Activated naive CD8-positive, alpha-beta T cell treated with anti-CD3 and anti-CD28 coated beads, Interleukin-2, amount 10 ng/mL, durations not matched to agents 7 days and 5 days (primary cell): Measurements from ENCODE around the gene OVCA2. TPM values are rescaled to one million over a fixed set of nuclear protein-coding genes. Genes with fewer than 3 reads are reported as not detected.

Experiments
- ATAC-seq: fragments of 150-1000 bp; cut with Tn5 transposase; one replicate; pipeline ENCODE4 v1.10.0; 2021; ENCODE audit warnings: low read depth, moderate library complexity
- POLR2A ChIA-PET: fragments of 350-600 bp; sonication (Branson Sonifier 250); formaldehyde crosslinking; loops from one replicate; lab custom pipeline; 2021; ENCODE audit warnings: antibody characterized with exemption; lab: Charles Lee
- DNase-seq: peaks from one replicate; pipeline ENCODE4 v3.0.0; 2021
- H3K27ac Mint-ChIP-seq: one replicate; pipeline ENCODE4 v1.8.0; 2022; ENCODE audit warnings: mild to moderate bottlenecking, mixed read lengths
- H3K27me3 Mint-ChIP-seq: one replicate; pipeline ENCODE4 v1.8.0; 2022; ENCODE audit warnings: mild to moderate bottlenecking, moderate library complexity, mixed read lengths
- H3K36me3 Mint-ChIP-seq: one replicate; pipeline ENCODE4 v1.8.0; 2021; ENCODE audit warnings: mild to moderate bottlenecking, mixed read lengths
- H3K4me1 Mint-ChIP-seq: one replicate; pipeline ENCODE4 v1.8.0; 2021; ENCODE audit warnings: mixed read lengths
- H3K4me3 Mint-ChIP-seq: one replicate; pipeline ENCODE4 v1.8.0; 2022; ENCODE audit warnings: mild to moderate bottlenecking, moderate library complexity, mixed read lengths
- H3K9me3 Mint-ChIP-seq: one replicate; pipeline ENCODE4 v1.8.0; 2021; ENCODE audit warnings: mixed read lengths
- total RNA-seq, 2 experiments: library from RNA; stranded (reverse); gene quantifications; one replicate each; pipeline ENCODE4 v1.2.3, GENCODE V29; 2021

The OVCA2 gene
- total RNA-seq, 2 experiments from 2014 or later = 32.0 to 35.5 TPM

- H3K4me1 Mint-ChIP-seq = peaks cover 21% of the 10 kb centered on the region
- POLR2A ChIA-PET = no interaction called here
- peaks cover 14% of the 10 kb centered on the region for H3K27me3 Mint-ChIP-seq
- DNase-seq = no peak
- no peak for ATAC-seq
- H3K4me3 Mint-ChIP-seq = no peak overlapping the region
- no peak overlapping the region for H3K27ac Mint-ChIP-seq
- H3K36me3 Mint-ChIP-seq = peaks cover 10% of the 10 kb centered on the region
- no peaks in the 10 kb centered on the region for H3K9me3 Mint-ChIP-seq
Observed at GRCh38 chr17:2047590-2047989, 5.8 kb downstream of the OVCA2 start.

- ATAC-seq = no peak
- POLR2A ChIA-PET = interaction anchor here (1.2 kb wide), 1 partner anchor 28 kb away, joined by 3 read pairs; no protein-coding TSS in a partner anchor
Observed at GRCh38 chr17:2048805-2049204, 7.0 kb downstream of the OVCA2 start.

GRCh38 chr17:2049333-2050299, 7.8 kb downstream of the OVCA2 start:
- peaks cover 19% of the 10 kb centered on the region for H3K4me1 Mint-ChIP-seq
- H3K36me3 Mint-ChIP-seq = peaks cover 2% of the 10 kb centered on the region
- ATAC-seq = peak; percentile 29
- POLR2A ChIA-PET = interaction anchor here (1.2 to 2.1 kb wide), 3 partner anchors 29 to 287 kb away, joined by 3 to 6 read pairs (median 5); partner anchors contain the start of gene TSR1
- peak overlapping the region; percentile 42 for H3K27ac Mint-ChIP-seq
- no peaks in the 10 kb centered on the region for H3K9me3 Mint-ChIP-seq
- DNase-seq = peak; percentile 92
- peak overlapping the region; percentile 74 for H3K4me3 Mint-ChIP-seq
- peaks cover 18% of the 10 kb centered on the region for H3K27me3 Mint-ChIP-seq

More at GRCh38 chr17:2048805-2049204, 7.0 kb downstream of the OVCA2 start:
- Mint-ChIP-seq H3K27me3 (peaks cover 18% of the 10 kb centered on the region), H3K36me3 (peaks cover 3% of the 10 kb centered on the region), H3K27ac (no peak overlapping the region), H3K4me1 (peaks cover 19% of the 10 kb centered on the region), H3K9me3 (no peaks in the 10 kb centered on the region), H3K4me3 (peak overlapping the region; percentile 74)
- DNase-seq = no peak

- POLR2A ChIA-PET = interaction anchor here (1.0 to 2.1 kb wide), 4 partner anchors 195 to 286 kb away, joined by 3 to 6 read pairs (median 4); partner anchors contain the start of gene TSR1
- Mint-ChIP-seq H3K4me1 (peaks cover 18% of the 10 kb centered on the region), H3K9me3 (no peaks in the 10 kb centered on the region), H3K27ac (no peak overlapping the region), H3K36me3 (no peaks in the 10 kb centered on the region), H3K4me3 (no peak overlapping the region), H3K27me3 (peaks cover 18% of the 10 kb centered on the region)
- ATAC-seq (peak; percentile 4), DNase-seq (peak; percentile 85)
Observed at GRCh38 chr17:2050300-2051060, 8.7 kb downstream of the OVCA2 start.

GRCh38 chr17:2051061-2051932, 9.5 kb downstream of the OVCA2 start:
- H3K27ac Mint-ChIP-seq = peak overlapping the region; percentile 69
- no peaks in the 10 kb centered on the region for H3K9me3 Mint-ChIP-seq
- ATAC-seq = no peak
- peaks cover 18% of the 10 kb centered on the region for H3K27me3 Mint-ChIP-seq
- POLR2A ChIA-PET = interaction anchor here (0.6 to 2.1 kb wide), 6 partner anchors 194 to 342 kb away, joined by 3 to 6 read pairs (median 3); partner anchors contain the start of gene TSR1
- H3K4me3 Mint-ChIP-seq = peak overlapping the region; percentile 68
- H3K36me3 Mint-ChIP-seq = no peaks in the 10 kb centered on the region
- no peak for DNase-seq
- peaks cover 18% of the 10 kb centered on the region for H3K4me1 Mint-ChIP-seq

- no peak for DNase-seq
- POLR2A ChIA-PET = interaction anchor here (0.6 to 2.1 kb wide), 4 partner anchors 208 to 341 kb away, joined by 3 to 6 read pairs (median 3); partner anchors contain the start of gene TSR1
- Mint-ChIP-seq H3K27ac (peak overlapping the region; percentile 44), H3K9me3 (no peaks in the 10 kb centered on the region), H3K36me3 (peaks cover 1% of the 10 kb centered on the region), H3K4me1 (peaks cover 18% of the 10 kb centered on the region), H3K4me3 (peak overlapping the region; percentile 34), H3K27me3 (peaks cover 18% of the 10 kb centered on the region)
- ATAC-seq = no peak
Observed at GRCh38 chr17:2051933-2052559, 10.2 kb downstream of the OVCA2 start.

- peak; percentile 90 for DNase-seq
- Mint-ChIP-seq H3K4me1 (peaks cover 18% of the 10 kb centered on the region), H3K4me3 (peak overlapping the region; percentile 85), H3K36me3 (peaks cover 3% of the 10 kb centered on the region), H3K9me3 (no peaks in the 10 kb centered on the region), H3K27ac (peak overlapping the region; percentile 75), H3K27me3 (peaks cover 14% of the 10 kb centered on the region)
- POLR2A ChIA-PET = interaction anchor here (0.6 to 7.6 kb wide), 13 partner anchors 17 to 798 kb away, joined by 3 to 95 read pairs (median 4); partner anchors contain the start of genes SGSM2 and TSR1
- ATAC-seq = peak; percentile 25
Observed at GRCh38 chr17:2053380-2054261, 11.8 kb downstream of the OVCA2 start.

GRCh38 chr17:2054262-2054511, 12.4 kb downstream of the OVCA2 start:
- no peaks in the 10 kb centered on the region for H3K9me3 Mint-ChIP-seq
- peak overlapping the region; percentile 75 for H3K27ac Mint-ChIP-seq
- DNase-seq = peak; percentile 80
- peaks cover 14% of the 10 kb centered on the region for H3K27me3 Mint-ChIP-seq
- peak; percentile 0 for ATAC-seq
- peak overlapping the region; percentile 85 for H3K4me3 Mint-ChIP-seq
- peaks cover 3% of the 10 kb centered on the region for H3K36me3 Mint-ChIP-seq
- POLR2A ChIA-PET = interaction anchor here (0.8 to 7.6 kb wide), 17 partner anchors 8 to 299 kb away, joined by 4 to 95 read pairs (median 10); partner anchors contain the start of genes SGSM2 and TSR1
- peaks cover 17% of the 10 kb centered on the region for H3K4me1 Mint-ChIP-seq

GRCh38 chr17:2054512-2055291, 12.9 kb downstream of the OVCA2 start, which contains the start of gene HIC1:
Gene HIC1 (plus strand): TSS chr17:2055103. CDS start chr17:2056691, 1,588 bp downstream.
- peak; percentile 51 for ATAC-seq
- POLR2A ChIA-PET = interaction anchor here (0.8 to 7.6 kb wide), 21 partner anchors 8 to 338 kb away, joined by 3 to 95 read pairs (median 8); partner anchors contain the start of genes SGSM2 and TSR1

More at GRCh38 chr17:2054512-2055291, 12.9 kb downstream of the OVCA2 start, which contains the start of gene HIC1:
- peak within 1 kb of the TSS; percentile 85 for H3K4me3 Mint-ChIP-seq
- H3K9me3 Mint-ChIP-seq = no peaks in the 10 kb centered on the region
- H3K4me1 Mint-ChIP-seq = peaks cover 18% of the 10 kb centered on the region
- DNase-seq = peak; percentile 96
- H3K27me3 Mint-ChIP-seq = peaks cover 14% of the 10 kb centered on the region
- H3K27ac Mint-ChIP-seq = peak within 1 kb of the TSS; percentile 76
- peaks cover 6% of the 10 kb centered on the region for H3K36me3 Mint-ChIP-seq
